GM19463 (cell line): Measurements from ENCODE around the gene TRIM71.
"Not testable (repeated sequence)": the region's sequence is repeated elsewhere in the genome, so short reads cannot be mapped to it uniquely, and the experiment has no call there.

Source experiments
- ATAC-seq: cut with Tn5 transposase; IDR thresholded peaks from one replicate; pipeline ENCODE4 v1.9.1; 2021; ENCODE audit warnings: mild to moderate bottlenecking, moderate library complexity; ENCODE audit not compliant: unreplicated experiment

Gene TRIM71

DNA sequence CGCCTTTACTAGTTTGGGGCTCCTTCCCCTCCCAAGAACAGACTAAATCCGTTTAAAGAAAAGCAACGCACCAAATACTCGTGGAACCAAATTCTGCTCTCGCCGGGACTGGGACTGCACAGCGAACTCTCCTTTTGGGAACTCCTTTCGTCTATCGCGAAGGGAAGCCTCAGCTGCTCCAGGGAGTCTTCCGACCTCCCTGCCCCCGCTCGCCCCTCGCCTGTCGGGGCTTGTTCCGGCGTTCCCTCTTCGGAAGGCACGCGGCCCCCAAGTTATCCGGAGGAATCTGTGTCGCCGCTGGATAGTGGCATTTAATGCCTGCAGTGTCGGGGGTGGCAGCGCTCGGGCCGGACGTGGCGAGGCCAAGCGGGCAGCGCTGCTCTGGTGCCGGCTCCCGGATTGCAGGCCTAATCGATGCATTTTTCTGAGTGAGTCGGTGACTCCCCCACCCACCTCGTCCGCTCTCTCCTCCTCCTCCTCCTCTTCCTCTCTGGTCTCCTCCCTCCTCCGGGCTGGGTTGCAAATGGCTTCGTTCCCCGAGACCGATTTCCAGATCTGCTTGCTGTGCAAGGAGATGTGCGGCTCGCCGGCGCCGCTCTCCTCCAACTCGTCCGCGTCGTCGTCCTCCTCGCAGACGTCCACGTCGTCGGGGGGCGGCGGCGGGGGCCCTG lies at the start of gene TRIM71:
Gene TRIM71 (plus strand): TSS at position 440 of the 671 bp plus-strand sequence. CDS start 84 bp downstream, at position 524.
- peak; percentile 26 for ATAC-seq

DNA sequence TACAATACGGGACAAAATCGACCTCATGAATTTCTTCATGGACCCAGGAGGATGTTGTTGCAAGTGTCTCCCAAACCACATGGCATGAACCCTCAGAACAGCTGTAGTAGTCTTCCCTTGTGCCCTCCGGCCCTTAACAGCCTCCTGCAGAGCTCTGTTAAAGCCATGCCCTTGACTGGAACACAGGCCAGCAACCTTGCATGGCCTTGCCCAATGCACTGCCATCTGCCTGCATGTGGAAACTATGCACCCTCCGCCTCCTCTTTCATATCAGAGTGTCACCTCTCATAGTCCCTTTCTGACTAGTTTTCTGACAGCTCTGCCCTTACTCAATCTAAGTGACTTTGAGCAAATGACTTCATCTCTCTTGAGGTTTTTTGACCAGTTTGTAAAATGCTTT lies 39.4 kb upstream of the TRIM71 start:
- ATAC-seq: no peak

GRCh38 chr3:32780071-32780734 lies 37.6 kb upstream of the TRIM71 start:
- no peak for ATAC-seq

DNA sequence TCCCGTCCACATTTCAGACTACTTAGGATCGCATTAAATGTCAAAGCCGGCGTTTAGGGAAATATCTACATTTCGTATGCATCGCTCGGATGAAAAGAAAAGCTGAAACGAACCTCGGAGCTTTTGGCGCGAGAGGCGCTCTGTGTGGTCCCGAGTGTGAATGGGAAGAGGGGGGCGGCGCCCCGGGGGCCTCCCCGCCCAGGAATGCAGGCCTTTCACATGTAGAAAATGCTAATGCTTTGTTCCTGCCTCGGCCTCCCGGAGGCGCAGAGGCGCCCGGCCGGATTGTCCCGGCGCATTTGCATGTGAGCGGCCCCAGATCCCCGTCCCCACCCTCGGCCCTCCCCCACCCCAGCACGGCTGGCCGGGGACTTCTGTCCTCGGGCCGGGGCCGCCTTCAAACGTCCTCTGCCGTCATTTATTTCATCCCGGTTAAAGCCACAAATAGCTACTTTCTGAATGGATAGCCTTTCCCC lies 37.0 kb upstream of the TRIM71 start:
- ATAC-seq: peak; percentile 34

DNA sequence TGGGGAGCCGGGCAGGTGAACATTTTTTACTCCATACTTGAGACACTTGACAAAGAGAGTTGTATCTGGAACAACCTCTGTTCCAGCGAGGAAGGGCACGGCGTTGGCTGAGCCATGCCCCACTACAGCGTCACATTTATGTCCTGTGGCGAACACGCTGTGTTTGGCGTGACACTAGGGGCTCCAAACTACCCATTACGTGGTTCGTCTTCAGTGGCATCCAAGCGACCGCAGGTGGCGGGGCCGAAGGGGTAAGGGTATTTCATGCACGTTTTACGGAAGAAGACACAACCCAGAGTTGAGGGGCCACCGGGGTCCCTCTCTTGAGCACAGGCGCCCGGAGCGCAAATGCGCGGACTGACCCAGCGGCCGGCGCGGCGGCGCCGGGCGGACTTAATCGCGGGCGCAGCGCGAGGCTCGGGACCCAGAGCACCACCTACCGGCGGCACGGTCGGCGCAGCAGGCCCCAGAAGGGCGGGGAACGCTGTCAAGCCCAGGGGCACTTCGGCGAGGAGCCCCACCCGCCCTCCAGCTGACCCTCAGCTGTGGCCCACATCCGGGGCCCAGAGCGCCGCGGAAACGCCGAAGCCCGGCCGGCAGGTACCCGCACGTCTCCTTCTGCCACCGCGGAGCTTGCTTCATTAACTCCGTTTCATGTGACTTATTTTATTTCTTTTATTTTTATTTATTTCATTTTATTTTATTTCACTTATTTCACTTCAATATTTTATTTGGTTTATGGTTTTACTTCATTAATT lies 36.4 kb upstream of the TRIM71 start:
- ATAC-seq: peak; percentile 97

- not testable (repeated sequence) for ATAC-seq
Observed at GRCh38 chr3:32781969-32782270, 35.9 kb upstream of the TRIM71 start.

- ATAC-seq: no peak
Observed at GRCh38 chr3:32782407-32782806, 35.4 kb upstream of the TRIM71 start.

- no peak for ATAC-seq
Observed at GRCh38 chr3:32791833-32792232, 26.0 kb upstream of the TRIM71 start.

- ATAC-seq: no peak
Observed at GRCh38 chr3:32794487-32795308, 23.1 kb upstream of the TRIM71 start.

- ATAC-seq: not testable (repeated sequence)
Observed at GRCh38 chr3:32796384-32796950, 21.3 kb upstream of the TRIM71 start.

- no peak for ATAC-seq
Observed at GRCh38 chr3:32797776-32798175, 20.0 kb upstream of the TRIM71 start.

DNA sequence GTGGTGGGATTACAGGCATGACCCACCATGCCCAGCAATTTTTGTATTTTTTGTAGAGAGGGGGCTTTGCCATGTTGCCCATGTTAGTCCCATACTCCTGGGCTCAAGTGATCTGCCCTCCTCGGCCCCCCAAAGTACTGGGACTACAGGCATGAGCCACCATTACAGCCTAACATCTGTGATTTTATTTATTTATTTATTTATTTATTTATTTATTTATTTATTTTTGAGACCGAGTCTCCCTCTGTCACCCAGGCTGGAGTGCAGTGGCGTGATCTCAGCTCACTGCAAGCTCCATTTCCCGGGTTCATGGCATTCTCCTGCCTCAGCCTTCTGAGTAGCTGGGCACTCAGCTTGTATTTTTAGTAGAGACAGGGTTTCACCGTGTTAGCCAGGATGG lies 16.4 kb upstream of the TRIM71 start:
- ATAC-seq: not testable (repeated sequence)

DNA sequence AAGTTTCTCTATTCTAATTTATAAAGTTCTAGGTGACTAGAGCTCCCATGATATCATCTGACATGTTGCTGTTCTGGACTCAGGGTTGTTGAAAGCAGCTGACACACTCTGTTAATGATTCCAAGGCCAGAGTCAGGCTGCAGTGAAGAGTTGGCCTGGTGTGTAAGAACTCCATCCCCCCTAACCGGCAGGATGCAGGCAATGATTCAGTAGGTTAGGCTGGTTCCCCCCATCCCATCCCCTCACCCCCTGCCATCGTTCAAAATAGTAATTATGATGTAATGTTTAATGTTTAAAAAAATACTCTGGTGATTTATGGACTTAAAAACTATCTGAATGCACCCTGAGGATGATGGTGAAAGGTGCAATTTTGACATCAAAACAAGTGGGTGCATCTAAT lies 4.6 kb upstream of the TRIM71 start:
- ATAC-seq: peak; percentile 57

DNA sequence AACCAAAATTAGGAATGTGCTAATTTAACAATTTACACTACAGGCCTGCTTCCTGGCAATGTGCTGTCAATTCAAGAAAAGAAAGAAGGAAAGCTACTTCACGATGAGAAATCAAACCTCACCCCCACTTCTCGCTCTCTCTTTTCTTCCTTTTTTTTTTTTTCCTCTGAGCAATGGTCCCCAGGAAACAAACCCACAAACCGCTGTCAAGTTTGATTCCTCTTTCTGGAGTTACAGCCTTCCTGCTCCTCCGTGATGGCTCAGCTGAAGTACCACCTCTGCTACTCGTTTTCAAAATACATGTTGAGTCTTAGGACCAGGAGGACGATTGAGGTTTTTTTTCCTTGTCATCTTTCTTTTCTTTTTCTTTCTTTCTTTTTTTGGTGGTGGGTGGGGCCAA lies 3.4 kb upstream of the TRIM71 start:
- ATAC-seq: no peak

GRCh38 chr3:32815841-32816438 lies 1.9 kb upstream of the TRIM71 start:
- ATAC-seq: no peak

DNA sequence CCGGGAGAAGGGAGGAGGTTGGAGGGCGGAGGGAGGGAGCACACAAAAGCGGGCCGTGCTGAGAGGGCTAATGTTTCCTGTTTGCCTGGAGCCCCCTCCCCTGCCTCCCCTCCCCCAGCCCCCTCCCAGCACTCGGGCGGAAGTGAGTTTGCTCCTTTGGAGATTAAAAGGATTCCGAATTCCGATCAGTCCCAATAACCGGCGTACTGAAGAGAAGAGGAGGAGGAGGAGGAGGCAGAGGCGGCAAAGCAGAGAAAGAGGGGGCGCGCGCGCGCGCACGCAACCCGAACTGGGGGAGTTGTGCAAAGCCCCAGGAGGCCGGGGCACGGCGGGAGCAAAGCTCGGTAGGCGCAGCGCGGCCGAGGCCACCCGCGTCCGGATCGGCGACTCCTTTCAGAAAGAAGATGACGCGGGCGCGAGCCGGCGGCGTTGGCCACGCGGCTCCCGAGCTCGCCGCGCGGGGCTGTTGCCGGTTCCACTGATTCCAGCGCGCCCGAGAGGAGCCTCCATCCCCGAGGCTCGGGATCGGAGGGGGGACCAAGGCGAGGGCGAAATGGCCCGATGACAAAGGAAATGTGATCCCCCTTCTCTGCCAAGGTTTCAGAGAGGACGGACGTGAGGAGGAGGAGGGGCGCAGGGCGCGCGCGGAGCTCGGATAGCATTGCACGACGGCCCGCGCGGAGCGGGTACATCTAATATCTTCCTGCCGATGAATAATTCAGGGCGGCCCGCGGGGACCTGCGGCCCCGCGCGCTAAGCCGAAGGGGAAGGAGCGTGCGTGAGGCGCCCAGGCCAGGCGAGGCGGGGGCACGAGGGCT lies 1.1 kb upstream of the TRIM71 start:
- ATAC-seq: peak; percentile 15

GRCh38 chr3:32817257-32817557 lies 590 bp upstream of the TRIM71 start:
- ATAC-seq: peak; percentile 28

GRCh38 chr3:32818229-32818969 lies 602 bp downstream of the TRIM71 start:
- ATAC-seq: peak; percentile 23

DNA sequence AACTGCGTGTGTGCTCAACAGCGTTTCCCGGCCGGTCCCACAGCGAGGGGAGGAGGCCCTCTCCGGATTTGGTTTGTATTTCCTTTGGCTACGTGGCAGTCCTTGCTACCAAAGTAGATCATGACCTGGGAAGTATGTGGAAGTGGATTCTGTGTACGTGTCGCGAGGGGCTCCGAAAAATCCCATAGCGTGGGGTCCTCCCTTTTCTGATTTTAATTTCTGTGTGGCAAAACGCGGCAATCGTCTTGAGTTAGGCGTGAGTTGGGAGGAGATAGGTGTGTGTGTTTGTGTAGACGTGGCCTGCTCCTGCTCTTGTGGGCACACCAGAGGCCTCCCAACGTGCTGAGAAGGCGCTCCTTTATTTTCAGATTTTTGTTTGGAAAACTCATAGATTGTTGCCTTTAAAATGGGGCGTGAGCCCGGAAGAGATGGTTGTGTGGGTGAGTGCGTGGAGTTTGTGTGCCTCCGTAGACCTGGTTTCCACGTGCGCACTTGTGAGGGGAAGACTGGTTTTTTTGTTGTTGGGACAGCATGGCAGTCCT lies 1.2 kb downstream of the TRIM71 start:
- ATAC-seq: no peak
